ENCODE results near the gene CGNL1.

- TF ChIP-seq, protein P1, sequence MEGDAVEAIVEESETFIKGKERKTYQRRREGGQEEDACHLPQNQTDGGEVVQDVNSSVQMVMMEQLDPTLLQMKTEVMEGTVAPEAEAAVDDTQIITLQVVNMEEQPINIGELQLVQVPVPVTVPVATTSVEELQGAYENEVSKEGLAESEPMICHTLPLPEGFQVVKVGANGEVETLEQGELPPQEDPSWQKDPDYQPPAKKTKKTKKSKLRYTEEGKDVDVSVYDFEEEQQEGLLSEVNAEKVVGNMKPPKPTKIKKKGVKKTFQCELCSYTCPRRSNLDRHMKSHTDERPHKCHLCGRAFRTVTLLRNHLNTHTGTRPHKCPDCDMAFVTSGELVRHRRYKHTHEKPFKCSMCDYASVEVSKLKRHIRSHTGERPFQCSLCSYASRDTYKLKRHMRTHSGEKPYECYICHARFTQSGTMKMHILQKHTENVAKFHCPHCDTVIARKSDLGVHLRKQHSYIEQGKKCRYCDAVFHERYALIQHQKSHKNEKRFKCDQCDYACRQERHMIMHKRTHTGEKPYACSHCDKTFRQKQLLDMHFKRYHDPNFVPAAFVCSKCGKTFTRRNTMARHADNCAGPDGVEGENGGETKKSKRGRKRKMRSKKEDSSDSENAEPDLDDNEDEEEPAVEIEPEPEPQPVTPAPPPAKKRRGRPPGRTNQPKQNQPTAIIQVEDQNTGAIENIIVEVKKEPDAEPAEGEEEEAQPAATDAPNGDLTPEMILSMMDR (IDR thresholded peaks at IDR 0.05; ENCODE audit: poor library complexity) = no peak
- TF ChIP-seq EZH2phosphoT487 (IDR thresholded peaks at IDR 0.05; ENCODE audit: low read depth, severe bottlenecking, unreplicated experiment) (no peak), EZH2 (IDR thresholded peaks at IDR 0.05; ENCODE audit: borderline replicate concordance) (no peak)
Observed at GRCh38 chr15:57571725-57572124, 195.4 kb downstream of the CGNL1 start.

Data from hepatocyte (in vitro differentiated cells).